DND-41 (cell line): ENCODE data around the gene MSGN1.

Experiments used
- CTCF ChIP-seq: IDR thresholded peaks from 2 replicates; pipeline ENCODE4 v1.5.1; 2012; ENCODE audit warnings: borderline replicate concordance, low read length, moderate library complexity, mild to moderate bottlenecking; ENCODE audit not compliant: poor library complexity, severe bottlenecking; ENCODE audit errors: extremely low read depth
- EZH2 ChIP-seq: IDR thresholded peaks from 3 replicates; pipeline ENCODE4 v1.6.1; 2012; ENCODE audit warnings: borderline replicate concordance, low read depth, mild to moderate bottlenecking, moderate library complexity, low read length, inconsistent platforms; ENCODE audit not compliant: severe bottlenecking

GRCh38 chr2:17792515-17792914 lies 23.7 kb upstream of the MSGN1 start:
- TF ChIP-seq EZH2, result no peak
- TF ChIP-seq CTCF, result no peak
